Brain microvascular endothelial cell (primary cell): ENCODE data around the gene SYT14.
"Not testable (repeated sequence)": the region's sequence is repeated elsewhere in the genome, so short reads cannot be mapped to it uniquely, and the experiment has no call there.

ENCODE experiments used
- DNase-seq: peaks from one replicate; pipeline ENCODE4 v3.0.0-alpha.2; 2020
- H3K27ac ChIP-seq: fragments of 250-450 bp; sonication (Bioruptor Pico); 2 replicates; pipeline ENCODE4 v1.5.1; 2020; ENCODE audit warnings: mild to moderate bottlenecking, moderate library complexity
- H3K27me3 ChIP-seq: fragments of 250-450 bp; sonication (Bioruptor Pico); replicated peaks from 2 replicates; pipeline ENCODE4 v1.5.1; 2020; ENCODE audit warnings: mild to moderate bottlenecking
- H3K36me3 ChIP-seq: fragments of 250-450 bp; sonication (Bioruptor Pico); replicated peaks from 2 replicates; pipeline ENCODE4 v1.5.1; 2020; ENCODE audit warnings: mild to moderate bottlenecking
- H3K4me3 ChIP-seq: 2 replicates; pipeline ENCODE4 v1.5.1; 2011; ENCODE audit warnings: low read depth, mild to moderate bottlenecking, control low read depth, low read length, moderate library complexity
- in situ Hi-C: cut with HindIII; loops from 2 replicates; pipeline ENCODE4 v1.10.0; 2017; ENCODE audit warnings: low sequenced_read_pairs, low pct_ligation_motif_present
- TF ChIP-seq, protein P1 (sequence below): IDR thresholded peaks from 2 replicates; pipeline ENCODE4 v1.5.1; 2011; ENCODE audit warnings: low read depth, mild to moderate bottlenecking, moderate library complexity, low read length, control low read depth, inconsistent platforms; ENCODE audit errors: missing control alignments

SYT14 gene

DNA sequence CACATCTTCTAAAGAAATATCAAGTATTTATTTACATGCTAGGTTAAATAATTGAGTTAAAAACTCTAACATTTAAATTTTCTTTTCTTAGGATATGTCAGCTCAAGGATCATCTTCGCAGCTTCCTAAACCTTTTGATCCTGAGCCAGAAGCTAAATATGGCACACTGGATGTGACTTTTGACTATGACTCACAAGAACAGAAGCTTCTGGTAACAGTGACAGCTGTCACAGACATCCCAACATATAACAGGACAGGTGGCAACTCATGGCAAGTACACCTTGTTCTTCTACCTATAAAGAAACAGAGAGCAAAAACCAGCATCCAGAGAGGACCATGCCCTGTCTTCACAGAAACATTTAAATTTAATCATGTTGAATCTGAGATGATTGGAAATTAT, 161.9 kb downstream of the SYT14 start:
- H3K27ac ChIP-seq = no peak overlapping the region
- H3K36me3 ChIP-seq = no peaks in the 10 kb centered on the region
- no peak for DNase-seq
- H3K27me3 ChIP-seq = no peaks in the 10 kb centered on the region
- no peak overlapping the region for H3K4me3 ChIP-seq
- in situ Hi-C loops = no loop called here
- TF ChIP-seq, protein P1, sequence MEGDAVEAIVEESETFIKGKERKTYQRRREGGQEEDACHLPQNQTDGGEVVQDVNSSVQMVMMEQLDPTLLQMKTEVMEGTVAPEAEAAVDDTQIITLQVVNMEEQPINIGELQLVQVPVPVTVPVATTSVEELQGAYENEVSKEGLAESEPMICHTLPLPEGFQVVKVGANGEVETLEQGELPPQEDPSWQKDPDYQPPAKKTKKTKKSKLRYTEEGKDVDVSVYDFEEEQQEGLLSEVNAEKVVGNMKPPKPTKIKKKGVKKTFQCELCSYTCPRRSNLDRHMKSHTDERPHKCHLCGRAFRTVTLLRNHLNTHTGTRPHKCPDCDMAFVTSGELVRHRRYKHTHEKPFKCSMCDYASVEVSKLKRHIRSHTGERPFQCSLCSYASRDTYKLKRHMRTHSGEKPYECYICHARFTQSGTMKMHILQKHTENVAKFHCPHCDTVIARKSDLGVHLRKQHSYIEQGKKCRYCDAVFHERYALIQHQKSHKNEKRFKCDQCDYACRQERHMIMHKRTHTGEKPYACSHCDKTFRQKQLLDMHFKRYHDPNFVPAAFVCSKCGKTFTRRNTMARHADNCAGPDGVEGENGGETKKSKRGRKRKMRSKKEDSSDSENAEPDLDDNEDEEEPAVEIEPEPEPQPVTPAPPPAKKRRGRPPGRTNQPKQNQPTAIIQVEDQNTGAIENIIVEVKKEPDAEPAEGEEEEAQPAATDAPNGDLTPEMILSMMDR = no peak

DNA sequence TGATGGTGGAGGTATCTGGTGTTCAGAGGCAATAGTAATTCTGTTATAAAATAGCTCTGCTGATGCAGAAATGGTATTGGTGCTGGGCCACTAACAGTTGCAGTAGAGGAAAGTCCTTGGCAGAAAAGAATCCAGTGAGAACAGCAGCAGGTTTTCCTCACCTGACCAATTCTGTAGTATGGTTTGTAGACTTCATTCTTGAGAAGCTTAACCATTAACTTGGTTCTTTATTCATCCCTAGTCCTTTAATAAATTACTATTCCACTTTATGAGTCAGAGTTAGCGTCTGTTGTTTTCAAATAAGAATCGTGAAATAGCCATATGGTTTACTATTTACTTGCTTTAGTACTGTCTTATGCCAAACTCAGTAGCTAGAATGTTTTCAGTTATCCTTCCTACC, 166.1 kb downstream of the SYT14 start:
- Histone ChIP-seq H3K27me3 (no peaks in the 10 kb centered on the region), H3K27ac (no peak overlapping the region), H3K4me3 (no peak overlapping the region), H3K36me3 (no peaks in the 10 kb centered on the region)
- in situ Hi-C loops = no loop called here
- TF ChIP-seq, protein P1 = no peak
- DNase-seq = no peak

DNA sequence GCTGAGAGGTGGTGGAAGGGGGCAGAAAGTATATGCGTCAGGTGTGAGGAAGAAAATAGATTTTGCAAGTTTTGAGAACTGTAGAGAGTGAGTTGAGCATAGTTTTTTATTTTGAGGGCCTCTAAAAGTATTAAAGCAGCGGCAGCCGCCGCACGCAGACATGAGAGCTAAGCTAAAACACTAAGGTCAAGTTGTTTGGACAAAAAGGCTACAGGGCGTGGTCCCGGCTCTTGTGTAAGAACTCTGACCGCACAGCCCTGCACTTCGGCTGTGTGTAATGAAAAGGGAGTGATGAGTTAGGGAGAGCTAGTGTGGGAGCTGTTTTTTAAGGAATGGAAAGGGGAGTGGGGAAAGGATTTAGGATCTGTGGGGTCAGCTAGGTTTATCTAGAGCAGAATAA, 174.9 kb downstream of the SYT14 start:
- in situ Hi-C loops, H3K4me3 ChIP-seq, H3K27me3 ChIP-seq, H3K27ac ChIP-seq, DNase-seq, H3K36me3 ChIP-seq: not testable (repeated sequence)

DNA sequence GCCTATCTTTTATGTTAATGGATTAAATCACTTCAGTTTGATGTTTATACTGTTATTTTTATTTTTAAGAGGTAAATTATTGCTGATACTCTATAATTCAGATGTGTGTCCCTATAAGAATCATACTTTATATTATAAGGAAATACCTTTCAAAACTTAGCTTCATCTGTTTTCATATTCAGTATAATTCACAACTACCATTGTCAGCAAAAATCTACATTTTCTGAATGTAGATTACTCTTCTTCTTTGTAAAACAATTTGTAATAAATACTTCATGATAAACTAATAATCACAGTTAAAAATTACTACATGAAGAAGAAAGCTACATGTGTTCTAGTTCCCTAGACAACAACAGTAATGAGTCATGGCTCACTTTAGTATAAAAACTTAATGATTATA, 179.2 kb downstream of the SYT14 start:
- DNase-seq = no peak
- in situ Hi-C loops = no loop called here
- no peaks in the 10 kb centered on the region for H3K36me3 ChIP-seq

DNA sequence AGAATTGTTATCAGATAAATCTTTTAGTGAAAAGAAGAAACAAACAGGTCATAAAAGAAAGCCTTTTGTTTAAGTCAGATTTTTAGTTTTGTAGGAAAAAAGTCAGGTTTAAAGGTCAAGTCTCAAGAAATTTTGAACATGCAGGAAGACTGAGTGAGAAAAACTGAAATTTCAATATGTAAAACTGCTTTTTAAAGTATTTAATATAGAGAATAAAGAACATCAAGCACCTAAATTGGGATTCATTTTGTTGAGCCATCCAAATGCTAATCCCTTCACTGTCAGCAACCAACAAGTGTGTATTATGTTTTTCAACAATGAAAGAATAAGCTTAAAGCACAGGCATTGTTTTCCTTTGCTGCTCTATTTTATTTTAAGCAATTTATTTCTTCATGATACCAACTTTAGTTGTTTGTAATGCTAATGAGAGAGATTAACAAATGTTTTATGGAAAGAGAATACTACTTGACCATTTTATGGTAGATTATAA, 179.7 kb downstream of the SYT14 start:
- TF ChIP-seq, protein P1 = no peak
- no peak overlapping the region for H3K4me3 ChIP-seq
- no peak overlapping the region for H3K27ac ChIP-seq
- no peaks in the 10 kb centered on the region for H3K36me3 ChIP-seq
- in situ Hi-C loops = no loop called here
- H3K27me3 ChIP-seq = no peaks in the 10 kb centered on the region
- DNase-seq = no peak

More for the DNA sequence above, 179.2 kb downstream of the SYT14 start:
- TF ChIP-seq, protein P1 = no peak
- Histone ChIP-seq H3K4me3 (no peak overlapping the region), H3K27me3 (no peaks in the 10 kb centered on the region), H3K27ac (no peak overlapping the region)

DNA sequence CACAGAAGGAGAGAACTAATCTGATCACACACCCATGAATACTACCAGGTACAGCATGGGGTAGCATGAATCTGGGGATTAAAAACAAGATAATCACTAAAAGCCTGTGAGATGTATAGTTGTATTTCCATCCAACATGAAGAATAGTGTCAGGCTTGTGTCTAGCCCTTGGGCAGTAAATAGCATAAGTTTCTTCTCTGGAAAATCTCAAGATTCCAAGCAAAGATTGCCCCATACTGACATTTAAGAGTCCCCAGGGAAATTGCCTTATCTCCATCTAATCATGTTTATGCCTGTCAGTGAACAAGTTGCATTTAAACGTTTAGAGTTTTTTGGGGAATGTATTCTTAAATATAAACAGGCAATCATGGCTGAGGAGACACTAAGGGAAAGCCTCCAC, 185.4 kb downstream of the SYT14 start:
- H3K27ac ChIP-seq = no peak overlapping the region
- no peak overlapping the region for H3K4me3 ChIP-seq
- in situ Hi-C loops = no loop called here
- TF ChIP-seq, protein P1 = no peak
- DNase-seq = no peak
- H3K36me3 ChIP-seq = no peaks in the 10 kb centered on the region
- H3K27me3 ChIP-seq = no peaks in the 10 kb centered on the region
